Nephron (organoid): Measurements from ENCODE around the gene BRIP1.

ENCODE experiments used
- H3K27ac Mint-ChIP-seq, 3 experiments: 2 replicates each; pipeline ENCODE4 v1.8.0; 2020; ENCODE audit warnings: mixed read lengths in 3 of 3, mild to moderate bottlenecking in 2 of 3, moderate library complexity in 1 of 3
- H3K27me3 Mint-ChIP-seq: 2 replicates; pipeline ENCODE4 v1.8.0; 2021; ENCODE audit warnings: low read depth, mild to moderate bottlenecking, moderate library complexity, mixed read lengths
- H3K36me3 Mint-ChIP-seq: 2 replicates; pipeline ENCODE4 v1.8.0; 2020; ENCODE audit warnings: low read depth, mixed read lengths
- H3K4me1 Mint-ChIP-seq: 2 replicates; pipeline ENCODE4 v1.8.0; 2020; ENCODE audit warnings: mixed read lengths
- H3K4me3 Mint-ChIP-seq, 3 experiments: 2 replicates each; pipeline ENCODE4 v1.8.0; 2020; ENCODE audit warnings: mild to moderate bottlenecking in 3 of 3, mixed read lengths in 3 of 3, moderate library complexity in 2 of 3
- H3K9me3 Mint-ChIP-seq: 2 replicates; pipeline ENCODE4 v1.8.0; 2020; ENCODE audit warnings: mixed read lengths
- CTCF ChIP-seq, 3 experiments: fragments of 200-600 bp; sonication (generic); IDR thresholded peaks; one replicate each; pipeline ENCODE4 v1.5.0; 2021; ENCODE audit warnings: antibody characterized with exemption in 3 of 3; ENCODE audit not compliant: unreplicated experiment in 3 of 3

BRIP1 gene

GRCh38 chr17:61644800-61645774 lies 218.2 kb downstream of the BRIP1 start:
- no peak for TF ChIP-seq CTCF (IDR thresholded peaks at IDR 0.05; ENCODE audit: unreplicated experiment in 3 of 3)
- Mint-ChIP-seq H3K4me1 (no peaks in the 10 kb centered on the region), H3K9me3 (peaks cover 9% of the 10 kb centered on the region), H3K36me3 (no peaks in the 10 kb centered on the region), H3K27ac (no peak overlapping the region), H3K27me3 (no peaks in the 10 kb centered on the region), H3K4me3 (no peak overlapping the region)

- no peak for TF ChIP-seq CTCF (IDR thresholded peaks at IDR 0.05; ENCODE audit: unreplicated experiment in 3 of 3)
- no peaks in the 10 kb centered on the region for H3K4me1 Mint-ChIP-seq
- no peaks in the 10 kb centered on the region for H3K27me3 Mint-ChIP-seq
- no peak overlapping the region for H3K27ac Mint-ChIP-seq
- H3K4me3 Mint-ChIP-seq: no peak overlapping the region
- H3K9me3 Mint-ChIP-seq: peaks cover 13% of the 10 kb centered on the region
- H3K36me3 Mint-ChIP-seq: no peaks in the 10 kb centered on the region
Measured at GRCh38 chr17:61642768-61643167, 220.6 kb downstream of the BRIP1 start.

GRCh38 chr17:61641715-61642114 lies 221.6 kb downstream of the BRIP1 start:
- Mint-ChIP-seq H3K9me3 (peaks cover 16% of the 10 kb centered on the region), H3K27me3 (no peaks in the 10 kb centered on the region), H3K36me3 (no peaks in the 10 kb centered on the region), H3K4me3 (no peak overlapping the region), H3K4me1 (no peaks in the 10 kb centered on the region), H3K27ac (no peak overlapping the region)
- no peak for TF ChIP-seq CTCF (IDR thresholded peaks at IDR 0.05; ENCODE audit: unreplicated experiment in 3 of 3)

- Mint-ChIP-seq H3K9me3 (peaks cover 20% of the 10 kb centered on the region), H3K4me1 (no peaks in the 10 kb centered on the region), H3K27me3 (no peaks in the 10 kb centered on the region), H3K27ac (no peak overlapping the region), H3K36me3 (no peaks in the 10 kb centered on the region), H3K4me3 (no peak overlapping the region)
- TF ChIP-seq CTCF (IDR thresholded peaks at IDR 0.05; ENCODE audit: unreplicated experiment in 3 of 3): no peak
Measured at GRCh38 chr17:61641084-61641483, 222.2 kb downstream of the BRIP1 start.

- Mint-ChIP-seq H3K36me3 (no peaks in the 10 kb centered on the region), H3K4me1 (no peaks in the 10 kb centered on the region), H3K4me3 (no peak overlapping the region), H3K27me3 (no peaks in the 10 kb centered on the region), H3K27ac (no peak overlapping the region), H3K9me3 (peaks cover 32% of the 10 kb centered on the region)
- no peak for TF ChIP-seq CTCF (IDR thresholded peaks at IDR 0.05; ENCODE audit: unreplicated experiment in 3 of 3)
Measured at GRCh38 chr17:61639818-61640217, 223.5 kb downstream of the BRIP1 start.

- no peaks in the 10 kb centered on the region for H3K4me1 Mint-ChIP-seq
Measured at GRCh38 chr17:61638087-61638486, 225.2 kb downstream of the BRIP1 start.

More at GRCh38 chr17:61638087-61638486, 225.2 kb downstream of the BRIP1 start:
- H3K4me3 Mint-ChIP-seq: no peak overlapping the region
- H3K27me3 Mint-ChIP-seq: no peaks in the 10 kb centered on the region
- no peak for TF ChIP-seq CTCF (IDR thresholded peaks at IDR 0.05; ENCODE audit: unreplicated experiment in 3 of 3)
- peaks cover 43% of the 10 kb centered on the region for H3K9me3 Mint-ChIP-seq
- H3K27ac Mint-ChIP-seq: no peak overlapping the region
- H3K36me3 Mint-ChIP-seq: no peaks in the 10 kb centered on the region
